ENCODE results near the gene CLC. TPM values are rescaled to one million over a fixed set of nuclear protein-coding genes. Genes with fewer than 3 reads are reported as not detected.

The CLC gene
- total RNA-seq, 3 donors from 2014 or later = 1.2 TPM; not detected in 2

DNA sequence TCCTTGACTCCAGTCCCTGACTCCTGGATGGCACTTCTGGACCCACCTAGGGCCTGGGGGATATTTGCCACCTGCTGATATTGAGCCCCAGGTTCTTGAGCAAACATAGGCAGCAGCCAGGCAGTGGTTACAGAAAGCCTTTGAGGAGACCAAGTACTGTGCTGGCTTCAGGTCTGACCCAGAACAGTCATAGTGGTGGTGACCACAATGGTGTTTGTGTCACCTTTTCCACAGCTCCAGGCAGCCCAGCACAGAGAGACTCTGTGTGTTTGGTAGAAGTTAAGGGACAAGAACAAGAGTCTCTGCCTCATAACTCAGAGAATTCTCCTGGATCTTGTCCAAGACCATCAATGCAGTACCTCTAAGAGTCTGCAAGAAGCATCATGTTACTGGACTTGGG, 14.6 kb upstream of the CLC start:
- no peaks in the 10 kb centered on the region for H3K9me3 ChIP-seq
- ATAC-seq = no peak
- intact Hi-C loops (cut with DNase I, micrococcal nuclease) = no loop called here

DNA sequence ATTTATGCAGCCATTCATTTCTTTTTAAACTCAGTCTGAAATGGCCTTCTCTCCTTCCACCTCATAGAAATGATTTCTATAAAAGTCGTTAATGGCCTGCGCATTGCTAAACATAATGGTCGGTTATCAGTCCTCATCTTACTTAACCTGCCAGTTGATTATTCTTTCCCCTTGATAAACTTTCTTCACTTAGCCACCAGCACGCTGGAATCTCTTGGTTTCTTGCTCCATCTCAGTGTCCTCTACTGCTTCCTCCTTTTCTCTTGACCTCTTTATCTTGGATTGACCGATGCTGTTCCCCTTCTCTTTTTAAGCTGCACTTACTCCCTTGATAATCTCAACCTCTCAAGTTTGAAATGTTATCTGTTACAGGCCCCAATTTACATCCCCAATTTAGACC, 12.2 kb upstream of the CLC start:
- intact Hi-C loops (cut with DNase I, micrococcal nuclease) = no loop called here
- Histone ChIP-seq H3K4me3 (no peak overlapping the region), H3K4me1 (ENCODE audit: low read depth) (no peaks in the 10 kb centered on the region), H3K9me3 (no peaks in the 10 kb centered on the region), H3K36me3 (ENCODE audit: low read depth) (no peaks in the 10 kb centered on the region)
- no peak for TF ChIP-seq CTCF (IDR thresholded peaks at IDR 0.05)
- ATAC-seq (no peak), DNase-seq (no peak)

More for the DNA sequence above, 14.6 kb upstream of the CLC start:
- H3K4me1 ChIP-seq (ENCODE audit: low read depth) = no peaks in the 10 kb centered on the region
- H3K36me3 ChIP-seq (ENCODE audit: low read depth) = no peaks in the 10 kb centered on the region
- TF ChIP-seq CTCF (IDR thresholded peaks at IDR 0.05) = no peak
- no peak overlapping the region for H3K4me3 ChIP-seq
- no peak for DNase-seq

DNA sequence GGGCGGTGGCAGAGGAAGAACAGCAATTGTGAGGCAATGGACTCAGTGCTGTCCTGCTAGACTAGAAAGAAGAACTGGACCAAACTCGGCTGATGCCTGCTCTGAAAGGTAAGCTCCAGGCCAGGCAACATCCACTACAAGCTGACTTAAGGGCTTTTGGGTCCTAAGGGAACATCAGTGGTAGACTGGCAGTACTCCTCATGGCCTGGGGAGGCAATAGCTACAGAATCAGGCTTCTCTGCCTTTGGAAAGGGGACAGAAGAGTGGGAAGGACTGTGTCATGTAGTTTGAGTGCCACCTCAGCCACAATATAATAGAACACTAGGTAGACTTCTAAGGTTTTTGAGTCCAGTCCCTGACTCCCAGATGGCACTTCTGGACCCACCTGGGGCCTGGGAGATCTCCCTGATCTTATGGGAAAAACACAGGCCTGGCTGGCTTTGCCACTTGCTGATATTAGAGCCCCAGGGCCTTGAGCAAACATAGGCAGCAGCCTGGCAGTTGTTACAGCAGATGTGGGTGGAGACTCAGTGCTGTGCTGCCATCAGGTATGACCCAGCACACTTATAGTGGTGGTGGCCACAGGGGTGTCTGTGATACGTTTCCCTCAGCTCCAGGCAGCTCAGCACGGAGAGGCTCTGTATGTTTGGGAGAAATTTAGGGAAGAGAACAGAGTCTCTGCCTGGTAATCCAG, 9.2 kb upstream of the CLC start:
- DNase-seq (no peak), ATAC-seq (no peak)
- no peaks in the 10 kb centered on the region for H3K4me1 ChIP-seq (ENCODE audit: low read depth)
- H3K9me3 ChIP-seq = no peaks in the 10 kb centered on the region
- H3K4me3 ChIP-seq = no peak overlapping the region
- intact Hi-C loops (cut with DNase I, micrococcal nuclease) = no loop called here
- H3K36me3 ChIP-seq (ENCODE audit: low read depth) = no peaks in the 10 kb centered on the region
- TF ChIP-seq CTCF (IDR thresholded peaks at IDR 0.05) = no peak

DNA sequence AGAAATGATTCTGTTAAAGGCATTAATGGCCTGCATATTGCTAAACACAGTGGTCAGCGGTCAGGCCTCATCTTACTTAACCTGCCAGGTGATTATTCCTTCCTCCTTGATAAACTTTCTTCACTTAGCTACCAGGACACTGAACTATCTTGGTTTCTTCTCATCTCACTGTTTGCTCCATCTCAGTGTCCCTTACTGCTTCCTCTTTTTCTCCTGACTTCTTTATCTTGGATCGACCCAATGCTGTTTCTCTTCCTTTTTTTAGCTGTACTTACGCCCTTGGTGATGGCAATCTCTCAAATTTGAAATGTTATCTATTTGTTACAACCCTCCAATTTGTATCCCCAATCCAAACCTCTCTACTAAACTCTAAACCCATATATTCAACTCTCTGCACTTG, 7.8 kb upstream of the CLC start:
- ATAC-seq = no peak

GRCh38 chr19:39740395-39740794, 2.6 kb upstream of the CLC start:
- no peak for ATAC-seq
- H3K4me3 ChIP-seq = no peak overlapping the region
- no peak for TF ChIP-seq CTCF (IDR thresholded peaks at IDR 0.05)
- H3K4me1 ChIP-seq (ENCODE audit: low read depth) = no peaks in the 10 kb centered on the region
- H3K9me3 ChIP-seq = no peaks in the 10 kb centered on the region
- DNase-seq = no peak
- intact Hi-C loops (cut with DNase I, micrococcal nuclease) = no loop called here
- no peaks in the 10 kb centered on the region for H3K36me3 ChIP-seq (ENCODE audit: low read depth)

More for the DNA sequence above, 7.8 kb upstream of the CLC start:
- no peaks in the 10 kb centered on the region for H3K36me3 ChIP-seq (ENCODE audit: low read depth)
- intact Hi-C loops (cut with DNase I, micrococcal nuclease) = no loop called here
- H3K4me3 ChIP-seq = no peak overlapping the region
- no peaks in the 10 kb centered on the region for H3K4me1 ChIP-seq (ENCODE audit: low read depth)
- DNase-seq = no peak
- no peak for TF ChIP-seq CTCF (IDR thresholded peaks at IDR 0.05)
- no peaks in the 10 kb centered on the region for H3K9me3 ChIP-seq

- TF ChIP-seq CTCF (IDR thresholded peaks at IDR 0.05) = no peak
Observed at GRCh38 chr19:39738814-39739213, 985 bp upstream of the CLC start.

More at GRCh38 chr19:39738814-39739213, 985 bp upstream of the CLC start:
- Histone ChIP-seq H3K4me3 (no peak overlapping the region), H3K9me3 (no peaks in the 10 kb centered on the region), H3K36me3 (ENCODE audit: low read depth) (no peaks in the 10 kb centered on the region), H3K4me1 (ENCODE audit: low read depth) (no peaks in the 10 kb centered on the region)
- ATAC-seq (no peak), DNase-seq (no peak)
- intact Hi-C loops (cut with DNase I, micrococcal nuclease) = no loop called here
